ENCODE data around the gene RBPMS2.

Gene RBPMS2

DNA sequence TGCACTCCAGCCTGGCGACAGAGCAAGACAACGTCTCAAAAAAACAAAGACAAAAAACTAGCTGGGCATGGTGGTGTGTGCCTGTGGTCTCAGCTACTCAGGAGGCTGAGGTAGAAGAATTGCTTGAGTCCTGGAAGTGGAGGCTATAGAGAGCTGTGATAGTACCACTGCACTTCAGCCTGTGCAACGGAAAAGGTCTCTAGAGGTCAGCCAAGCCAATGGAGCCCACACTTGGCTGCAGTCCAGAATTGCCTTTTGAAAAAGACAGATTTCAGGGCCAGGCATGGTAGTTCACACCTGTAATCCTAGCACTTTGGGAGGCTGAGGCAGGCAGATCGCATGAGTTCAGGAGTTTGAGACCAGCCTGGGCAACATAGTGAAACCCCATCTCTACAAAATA lies 8.4 kb upstream of the RBPMS2 start:
- no peak for DNase-seq (ENCODE audit: low read depth, low spot score)

DNA sequence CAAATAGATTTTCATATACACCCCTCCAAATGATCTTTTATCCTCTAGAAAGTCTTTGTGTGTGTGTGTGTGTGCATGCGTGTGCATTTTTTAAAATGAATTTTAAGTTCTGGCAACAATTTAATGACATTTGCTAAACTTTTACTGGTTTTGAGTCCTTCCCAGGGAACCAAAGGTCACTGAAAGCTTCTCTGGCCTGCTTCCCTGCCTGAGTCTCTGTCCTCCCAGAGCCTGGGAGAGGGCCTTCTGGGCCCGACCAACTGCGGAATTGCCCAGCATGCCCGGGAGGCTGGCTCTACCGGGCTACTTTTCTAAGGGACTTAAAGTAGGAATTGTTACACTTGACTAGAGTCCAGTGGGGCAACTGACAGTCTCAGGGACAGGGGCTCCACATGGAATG lies 7.4 kb upstream of the RBPMS2 start:
- no peak for DNase-seq (ENCODE audit: low read depth, low spot score)

DNA sequence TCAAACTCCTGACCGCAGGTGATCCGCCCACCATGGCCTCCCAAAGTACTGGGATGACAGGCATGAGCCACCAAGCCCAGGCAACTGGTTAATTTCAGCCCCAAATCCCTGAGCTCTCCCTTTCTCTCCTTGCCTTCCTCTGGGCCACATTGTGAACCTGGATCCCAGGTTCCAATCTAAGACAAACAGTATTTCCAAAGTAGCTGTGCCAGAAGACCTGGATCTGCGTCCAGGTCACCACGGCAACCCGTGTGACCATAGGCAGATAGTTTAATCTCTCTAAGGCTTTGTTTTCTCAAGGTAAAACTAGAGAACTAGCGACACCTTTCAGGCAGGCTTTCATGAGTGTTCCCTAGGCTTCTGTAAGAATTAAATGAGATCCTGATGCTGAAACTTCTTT lies 5.9 kb upstream of the RBPMS2 start:
- no peak for DNase-seq (ENCODE audit: low read depth, low spot score)

DNA sequence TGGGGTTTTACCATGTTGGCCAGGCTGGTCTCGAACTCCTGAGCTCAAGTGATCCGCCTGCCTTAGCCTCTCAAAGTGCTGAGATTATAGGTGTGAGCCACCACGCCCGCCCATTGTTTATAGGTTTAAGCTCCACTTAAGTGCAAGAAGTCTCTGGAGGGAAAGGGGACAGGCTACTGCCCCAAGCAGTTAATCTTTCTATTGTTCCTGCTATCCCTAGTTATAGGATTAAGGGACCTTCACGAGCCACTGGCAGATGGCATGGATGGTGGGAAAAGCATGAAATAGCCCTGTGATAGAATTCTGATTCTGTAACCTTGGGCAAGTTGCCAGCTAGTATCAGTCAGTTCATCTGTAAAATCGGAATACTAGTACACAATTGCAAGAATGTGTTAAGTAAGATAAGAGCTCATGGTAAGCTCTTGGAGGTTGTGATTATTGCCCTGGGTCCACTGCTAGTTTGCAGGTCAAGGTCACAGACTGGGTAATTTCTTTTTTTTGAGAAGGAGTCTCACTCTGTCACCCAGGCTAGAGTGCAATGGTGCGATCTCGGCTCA lies 5.3 kb upstream of the RBPMS2 start:
- no peak for DNase-seq (ENCODE audit: low read depth, low spot score)

DNA sequence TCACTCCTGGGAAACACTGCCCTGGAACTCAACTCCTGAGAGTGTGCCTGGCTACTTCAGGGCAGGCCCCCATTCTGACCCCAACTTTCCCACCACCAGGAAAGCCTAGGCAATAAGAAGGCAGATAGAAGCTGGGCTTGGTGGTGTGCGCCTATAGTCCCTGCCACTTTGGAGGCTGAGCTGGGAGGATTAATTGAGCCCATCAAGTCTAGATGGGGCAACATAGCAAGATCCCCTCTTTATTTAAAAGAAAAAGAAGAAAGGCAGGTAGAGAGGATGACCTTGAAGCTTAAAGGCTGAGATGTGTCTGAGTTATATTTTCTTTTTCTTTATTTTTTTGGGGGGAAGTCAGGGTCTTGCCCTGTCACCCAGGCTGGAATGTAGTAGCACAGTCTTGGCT lies 4.2 kb upstream of the RBPMS2 start:
- DNase-seq (ENCODE audit: low read depth, low spot score) = no peak

DNA sequence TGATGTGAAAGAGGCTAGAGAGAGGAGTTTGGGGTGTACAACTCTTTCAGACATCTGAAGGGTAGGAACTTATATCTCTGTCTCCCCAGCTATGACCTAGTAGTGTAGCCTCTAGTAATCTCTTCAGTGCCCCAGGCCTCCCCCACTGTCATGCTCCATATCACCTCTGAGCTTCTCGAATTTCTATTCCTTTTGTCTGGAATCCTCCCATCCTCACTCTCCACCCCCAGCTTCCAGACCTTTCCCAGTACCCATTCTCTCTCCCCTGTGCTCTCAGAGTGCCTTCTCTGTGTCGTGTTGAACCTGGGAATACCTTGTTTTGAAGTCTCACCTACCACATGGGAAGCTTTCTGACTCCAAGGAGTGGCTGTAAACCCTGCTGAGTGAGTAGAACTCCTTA lies 3.6 kb upstream of the RBPMS2 start:
- DNase-seq (ENCODE audit: low read depth, low spot score) = no peak

DNA sequence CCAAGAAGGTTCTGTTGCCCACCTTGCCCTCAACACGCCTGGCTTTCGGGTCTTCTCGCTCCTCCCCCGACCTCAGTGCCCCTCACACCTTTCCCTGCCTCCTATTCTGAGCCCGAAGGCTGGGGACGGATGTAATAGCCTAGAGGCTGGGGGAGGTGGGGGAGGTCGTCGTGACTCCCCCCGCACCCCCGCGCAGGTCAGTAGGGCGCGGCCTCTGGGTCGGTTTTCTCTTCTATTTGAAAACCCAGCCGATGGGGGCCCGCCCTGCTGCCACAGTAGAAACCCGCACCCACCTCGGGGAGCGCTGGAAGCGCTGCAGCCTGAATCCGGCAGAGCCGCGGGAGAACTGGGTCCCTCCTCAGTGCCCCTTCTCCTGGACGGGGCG lies 1.0 kb upstream of the RBPMS2 start:
- no peak for DNase-seq (ENCODE audit: low read depth, low spot score)

DNA sequence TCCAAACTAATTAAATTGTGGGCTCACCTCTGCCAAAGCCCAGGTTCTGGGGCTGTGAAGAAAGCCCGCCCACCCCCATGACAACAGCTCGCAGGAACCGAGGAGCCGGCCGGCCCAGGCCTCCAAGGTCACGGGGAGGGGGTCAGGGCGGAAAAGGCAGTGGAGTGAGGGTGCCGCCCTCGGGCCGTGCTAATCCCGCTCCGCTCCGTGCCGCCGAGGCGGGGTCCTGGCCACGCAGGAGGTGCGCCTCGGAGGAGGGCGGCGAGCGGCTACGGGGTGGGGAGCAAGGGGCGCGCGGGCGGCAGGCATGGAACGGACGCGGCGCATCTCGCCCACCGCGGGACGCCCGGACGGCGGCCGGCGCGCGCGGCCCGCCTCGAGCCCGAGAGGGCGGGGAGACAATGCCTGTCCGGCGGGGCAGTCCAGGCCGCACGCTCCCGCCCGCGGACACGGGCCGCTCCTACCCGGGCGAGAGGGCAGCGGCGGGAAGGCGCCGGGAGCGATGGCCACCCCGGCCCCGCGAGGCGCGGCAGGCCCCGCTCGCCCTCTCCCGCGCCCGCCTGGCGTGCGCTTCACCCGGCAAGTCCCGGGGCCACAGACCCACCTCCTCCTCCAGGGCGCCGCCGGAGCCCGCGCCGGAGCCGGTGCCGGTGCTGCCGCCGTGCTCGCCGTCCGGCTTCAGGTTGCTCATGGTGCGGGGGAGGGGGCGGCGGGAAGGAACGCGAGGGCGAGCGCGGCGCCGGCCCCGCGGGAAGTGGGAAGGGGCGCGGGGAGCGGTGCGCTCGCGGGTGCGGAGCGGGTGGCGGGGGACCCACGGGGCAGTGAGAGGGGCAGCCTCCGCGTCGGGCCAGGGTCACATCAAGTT lies 528 bp downstream of the RBPMS2 start:
- DNase-seq (ENCODE audit: low read depth, low spot score) = no peak

DNA sequence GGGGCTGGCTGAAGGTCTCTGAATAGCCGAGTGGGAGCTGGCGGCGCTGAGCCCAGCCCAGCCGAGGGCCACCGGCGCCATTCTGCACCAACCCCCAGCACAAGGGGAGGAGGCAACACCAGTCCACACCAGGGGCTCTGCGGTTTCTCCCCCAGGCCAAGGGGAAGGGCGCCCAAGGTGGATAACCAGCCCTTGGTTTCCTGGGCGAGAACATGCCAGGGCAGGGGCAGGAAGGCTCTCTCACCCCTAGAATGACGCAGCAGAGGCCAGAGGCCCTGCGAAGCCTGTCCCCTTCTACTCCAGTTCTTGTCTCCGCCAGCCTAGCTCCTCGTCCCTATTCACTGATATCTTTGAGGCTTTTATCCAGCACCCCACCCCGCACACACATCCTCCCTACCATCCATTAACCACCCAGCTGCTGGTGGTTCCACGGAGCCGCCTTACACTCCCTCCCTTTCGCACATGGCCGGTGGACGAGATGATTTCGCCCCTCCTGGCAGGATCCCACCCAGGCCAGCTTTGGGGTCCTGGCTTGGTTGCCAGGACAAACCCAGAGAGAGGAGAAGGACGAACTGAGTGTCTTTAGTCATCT lies 1.3 kb downstream of the RBPMS2 start:
- no peak for DNase-seq (ENCODE audit: low read depth, low spot score)

DNA sequence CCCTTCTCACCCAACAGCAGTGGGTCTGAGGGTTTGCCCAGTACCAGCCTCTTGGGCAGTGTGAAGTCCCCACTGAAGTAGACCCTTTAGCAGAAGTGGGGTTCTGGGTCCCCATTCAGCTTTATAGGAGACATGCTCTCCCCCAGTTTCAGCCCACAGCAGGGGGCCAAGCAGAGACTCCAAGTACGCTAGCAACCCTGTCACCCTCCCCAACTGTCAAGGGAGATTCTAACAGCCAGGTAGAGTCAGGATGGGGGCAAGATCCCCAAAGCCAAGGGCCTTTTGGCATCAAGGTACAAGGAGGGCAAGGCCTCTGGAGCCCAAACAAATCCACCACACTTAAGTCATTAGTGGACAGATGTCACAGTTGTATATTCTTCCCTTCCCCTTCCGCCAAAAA lies 1.8 kb downstream of the RBPMS2 start:
- no peak for DNase-seq (ENCODE audit: low read depth, low spot score)

DNA sequence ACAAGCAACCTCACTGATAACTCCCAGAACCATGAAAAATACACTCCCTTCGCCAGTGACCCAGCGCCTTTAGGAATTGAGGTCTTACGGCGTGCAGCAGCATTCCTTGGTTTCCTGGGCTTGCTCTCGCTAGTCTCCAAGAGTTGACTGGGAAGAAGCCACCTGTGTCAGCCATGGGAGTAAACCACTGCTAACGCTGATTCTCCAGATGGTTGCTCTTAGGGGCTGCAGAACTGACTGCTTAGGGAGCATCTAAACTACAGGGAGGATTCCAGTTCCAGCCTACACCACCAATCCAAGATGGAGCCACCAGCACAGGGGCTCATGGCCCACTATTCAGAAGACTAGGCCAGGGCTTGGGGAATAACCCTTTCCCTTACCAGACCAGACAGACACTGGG lies 2.4 kb downstream of the RBPMS2 start:
- no peak for DNase-seq (ENCODE audit: low read depth, low spot score)

DNA sequence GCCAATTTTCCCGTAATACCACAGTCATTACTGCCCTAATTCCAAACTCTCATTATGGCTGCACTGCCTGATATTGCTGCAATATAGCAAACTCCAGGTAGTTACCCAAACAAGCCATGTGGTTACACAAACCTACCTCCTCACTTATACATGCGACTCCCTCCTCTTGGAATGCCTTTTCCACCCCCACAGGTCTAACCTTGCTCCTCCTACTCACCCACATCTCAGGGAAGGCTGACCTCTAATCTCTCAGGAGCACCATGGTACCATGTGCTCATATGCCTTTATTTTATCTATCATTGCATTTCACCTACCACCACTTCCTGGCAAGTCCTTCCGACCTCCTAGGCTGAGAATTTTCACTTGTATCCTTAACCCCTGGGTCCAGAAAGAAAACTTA lies 2.9 kb downstream of the RBPMS2 start:
- no peak for DNase-seq (ENCODE audit: low read depth, low spot score)

DNA sequence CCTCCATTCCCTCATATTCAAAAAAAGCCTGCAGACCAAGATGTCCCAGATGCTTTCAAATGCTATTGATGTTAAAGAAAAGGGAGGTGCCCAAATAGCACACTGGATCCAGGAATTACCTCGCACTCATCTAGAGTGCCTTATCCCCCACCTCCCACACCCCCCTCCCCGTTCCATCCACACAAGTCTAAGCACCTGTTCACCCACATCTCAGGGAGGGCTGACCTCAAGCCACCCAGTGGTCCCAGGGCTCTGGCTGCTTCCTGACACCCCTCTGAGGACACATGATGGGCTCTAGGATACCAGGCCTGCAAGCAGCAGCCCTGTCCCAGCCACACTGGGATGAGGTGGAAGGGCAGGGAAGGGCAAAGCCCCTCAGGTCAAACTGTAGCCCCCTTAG lies 4.8 kb downstream of the RBPMS2 start:
- no peak for DNase-seq (ENCODE audit: low read depth, low spot score)

DNA sequence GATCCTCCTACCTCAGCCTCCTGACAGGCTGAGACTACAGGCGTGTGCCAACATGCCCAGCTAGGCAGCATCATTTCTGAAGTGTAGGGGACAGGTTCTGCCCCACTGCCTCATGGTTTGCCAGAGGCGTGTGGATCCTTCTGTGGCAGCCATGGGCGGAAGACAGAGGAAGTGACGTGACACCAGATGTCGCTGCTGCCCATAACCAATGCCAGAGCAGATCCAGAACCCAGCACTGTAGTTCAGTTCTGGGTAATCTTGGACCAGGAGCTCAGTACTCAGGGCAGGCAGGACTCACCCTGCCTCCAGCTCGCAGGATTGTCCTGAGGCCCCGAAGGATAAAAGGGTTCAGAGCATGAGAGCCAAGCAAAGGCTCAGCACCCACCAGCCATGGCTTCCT lies 8.2 kb downstream of the RBPMS2 start:
- DNase-seq (ENCODE audit: low read depth, low spot score) = no peak

DNA sequence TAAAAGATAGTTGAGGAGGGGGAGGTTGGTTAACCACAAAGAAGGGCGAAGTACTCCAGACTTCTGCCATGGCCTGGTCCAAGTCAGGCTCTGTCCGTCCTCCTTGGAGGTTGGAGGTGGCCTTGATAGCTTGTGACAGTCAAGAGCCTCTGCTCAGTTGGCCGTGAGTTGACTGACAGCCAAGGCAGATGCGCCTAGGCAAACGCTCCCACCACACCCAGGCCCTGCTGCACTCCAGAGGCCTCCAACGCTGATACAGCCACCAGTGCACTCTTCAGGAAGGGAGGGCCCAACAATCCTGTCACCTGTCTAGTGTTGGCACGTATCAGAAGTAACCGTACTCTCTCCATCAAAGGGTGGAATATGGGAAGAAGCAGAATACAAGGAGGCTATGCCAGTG lies 9.3 kb downstream of the RBPMS2 start:
- no peak for DNase-seq (ENCODE audit: low read depth, low spot score)

DNA sequence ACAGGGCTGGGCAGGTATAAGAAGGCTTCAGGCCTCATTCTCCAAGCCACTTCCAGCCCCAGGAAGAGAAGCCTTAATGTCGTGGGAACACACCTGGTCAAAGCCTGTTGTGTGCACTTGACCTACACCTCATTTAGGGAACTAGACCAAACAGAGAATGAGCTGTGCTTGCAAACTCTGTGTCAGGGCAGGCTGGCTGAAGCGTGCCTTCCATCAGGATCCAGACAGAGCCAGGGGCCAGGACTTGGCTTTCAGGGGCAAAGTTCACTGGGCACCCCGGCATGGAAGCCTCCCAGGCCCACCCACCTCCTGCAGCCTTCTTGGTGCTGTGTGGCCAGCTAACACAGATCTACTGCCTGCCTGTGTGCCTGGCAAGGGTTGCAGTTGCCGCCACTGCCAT lies 11.5 kb downstream of the RBPMS2 start:
- no peak for DNase-seq (ENCODE audit: low read depth, low spot score)

DNA sequence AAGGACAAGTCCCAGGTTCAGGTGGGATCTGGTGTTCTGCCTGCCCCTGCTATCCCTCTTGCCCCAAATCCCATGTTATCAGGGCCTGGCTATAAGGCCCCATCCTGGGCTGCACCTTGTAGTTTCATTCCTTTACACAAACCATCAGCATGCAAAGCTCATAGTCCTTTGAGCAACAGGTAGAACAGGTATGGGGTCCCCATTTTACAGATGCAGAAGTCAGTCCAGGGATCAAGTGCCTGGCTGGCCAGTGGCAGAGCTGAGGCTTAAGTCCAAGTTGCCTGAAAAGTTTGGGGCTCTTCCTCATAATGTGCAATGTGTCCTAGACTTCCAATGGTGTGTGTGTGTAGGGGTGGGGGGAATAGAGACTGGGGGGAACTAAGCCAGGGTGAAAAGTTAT lies 11.9 kb downstream of the RBPMS2 start:
- DNase-seq (ENCODE audit: low read depth, low spot score) = no peak

DNA sequence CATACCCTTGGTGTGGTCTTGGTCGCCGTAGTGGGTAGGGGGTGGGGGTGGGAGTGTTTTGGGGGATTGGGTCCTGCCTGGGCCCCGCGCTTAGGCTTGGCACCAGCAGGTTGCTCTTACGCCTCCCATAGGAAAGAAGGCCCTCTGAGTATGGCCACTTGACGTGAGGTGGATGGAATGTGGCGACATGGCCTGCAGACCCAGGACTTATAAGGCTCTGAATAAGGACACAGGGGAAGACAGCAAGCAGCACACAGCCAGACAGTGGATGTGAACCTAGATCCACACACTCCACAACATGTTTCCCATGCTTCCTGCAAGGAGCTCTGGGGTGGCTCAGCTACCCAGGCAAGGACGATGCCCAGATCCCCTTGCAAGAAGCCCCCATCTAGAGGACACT lies 12.4 kb downstream of the RBPMS2 start:
- no peak for DNase-seq (ENCODE audit: low read depth, low spot score)

DNA sequence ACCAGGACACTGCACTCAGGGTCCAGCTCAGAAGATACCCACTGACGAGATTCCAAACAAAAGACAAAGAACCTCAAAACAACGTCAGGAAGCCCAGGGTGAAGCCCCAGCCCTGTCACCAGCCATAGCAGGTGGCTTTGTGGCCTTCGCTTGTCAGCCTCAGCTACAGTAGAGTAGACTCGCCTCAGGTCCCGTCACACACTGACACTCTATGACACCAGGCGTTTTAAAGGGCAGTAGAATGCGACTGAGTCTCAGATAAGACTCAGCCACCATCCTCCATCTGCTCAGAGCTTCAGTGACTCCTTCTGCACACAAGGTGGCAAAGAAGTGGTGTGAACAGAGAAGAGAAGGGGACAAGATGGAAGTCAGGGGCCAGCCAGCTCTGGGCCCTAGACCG lies 12.8 kb downstream of the RBPMS2 start:
- DNase-seq (ENCODE audit: low read depth, low spot score) = no peak

DNA sequence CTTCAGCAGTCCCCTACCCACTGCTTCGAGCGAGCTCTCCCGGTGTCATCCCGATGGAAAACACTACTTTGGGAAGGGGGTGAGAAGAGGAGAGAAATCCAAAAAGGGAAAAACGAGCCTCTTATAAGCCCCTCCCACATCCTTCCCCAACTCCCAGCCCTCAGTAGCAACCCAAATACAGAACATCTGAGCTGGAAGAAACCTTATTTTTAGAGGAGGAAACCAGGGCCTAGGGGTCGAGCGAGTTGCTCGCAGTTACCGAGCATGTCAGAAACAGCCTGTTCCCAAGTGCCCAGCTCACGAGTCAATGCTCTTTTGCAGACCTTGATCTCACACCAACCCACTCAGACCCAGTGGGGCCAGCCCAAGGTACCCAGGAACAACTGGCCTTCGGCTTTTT lies 14.2 kb downstream of the RBPMS2 start:
- no peak for DNase-seq (ENCODE audit: low read depth, low spot score)

DNA sequence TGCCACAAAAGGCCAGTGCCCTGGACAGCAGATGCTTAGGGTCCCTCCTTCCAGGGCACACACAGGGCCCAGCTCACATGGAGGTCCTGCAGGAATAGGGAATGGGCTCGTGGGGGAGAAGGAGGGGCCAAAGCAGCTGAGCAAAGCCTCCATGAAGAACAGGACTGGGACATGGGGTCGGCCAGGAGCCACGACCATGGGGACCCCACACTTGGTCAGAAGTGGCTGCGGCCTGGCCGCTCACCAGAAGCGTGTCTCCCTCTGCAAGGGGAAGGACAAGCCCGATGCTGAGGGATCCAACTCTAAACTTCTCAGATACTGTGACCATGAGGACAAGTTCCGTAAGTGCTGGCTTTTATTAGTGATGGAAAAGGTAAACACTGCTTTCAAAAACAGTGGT lies 15.3 kb downstream of the RBPMS2 start:
- DNase-seq (ENCODE audit: low read depth, low spot score) = no peak

DNA sequence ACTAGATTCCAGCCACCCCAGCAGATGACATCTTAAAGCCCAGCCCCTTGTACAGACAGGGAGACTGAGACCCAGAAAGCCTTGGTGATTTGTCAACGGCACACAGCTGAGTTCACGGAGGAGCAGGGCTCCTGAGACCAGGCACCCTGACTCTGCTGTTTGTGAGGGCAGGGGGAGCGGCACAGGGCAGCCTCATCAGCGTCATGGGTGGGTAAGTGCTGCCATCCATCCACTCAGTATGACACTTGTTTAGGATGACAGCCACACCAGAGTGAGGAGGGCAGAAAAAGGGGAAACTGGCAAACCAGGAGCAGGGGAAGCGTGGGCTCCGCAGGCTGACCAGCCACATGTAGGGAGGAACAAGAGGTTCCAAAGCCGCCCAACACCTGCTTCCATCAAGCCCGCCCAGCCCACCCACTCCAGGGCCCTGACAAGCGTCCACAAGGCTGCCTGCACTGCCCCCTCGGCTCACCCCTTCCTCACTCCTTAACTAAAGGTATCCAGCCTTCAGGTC lies 19.9 kb downstream of the RBPMS2 start:
- DNase-seq (ENCODE audit: low read depth, low spot score) = no peak
